Naive B cell (primary cell): ENCODE data around the gene ZNF846. TPM values are rescaled to one million over a fixed set of nuclear protein-coding genes. Genes with fewer than 3 reads are reported as not detected.
"Not testable (repeated sequence)": the region's sequence is repeated elsewhere in the genome, so short reads cannot be mapped to it uniquely, and the experiment has no call there.

Experiments used
- ATAC-seq, 2 donors: fragments of 150-1000 bp; cut with Tn5 transposase; 2 replicates each; pipeline ENCODE4 v1.10.0; 2021; ENCODE audit warnings: low read depth in 2 of 2, mild to moderate bottlenecking in 2 of 2, moderate library complexity in 2 of 2
- DNase-seq: peaks from one replicate; pipeline ENCODE4 v3.0.0; 2022
- H3K27ac Mint-ChIP-seq, 6 donors: one replicate each; pipeline ENCODE4 v1.8.0; 2020 to 2022; ENCODE audit warnings: mild to moderate bottlenecking in 6 of 6, mixed read lengths in 6 of 6, moderate library complexity in 5 of 6, inconsistent platforms in 2 of 6
- H3K27me3 Mint-ChIP-seq, 3 donors: one replicate each; pipeline ENCODE4 v1.8.0; 2021 to 2022; ENCODE audit warnings: mixed read lengths in 3 of 3, mild to moderate bottlenecking in 1 of 3
- H3K36me3 Mint-ChIP-seq, 2 donors: one replicate each; pipeline ENCODE4 v1.8.0; 2020 to 2022; ENCODE audit warnings: mixed read lengths in 2 of 2, inconsistent platforms in 1 of 2, mild to moderate bottlenecking in 1 of 2
- H3K4me1 Mint-ChIP-seq, 3 donors: one replicate each; pipeline ENCODE4 v1.8.0; 2020 to 2022; ENCODE audit warnings: mixed read lengths in 3 of 3, inconsistent platforms in 1 of 3, mild to moderate bottlenecking in 1 of 3, moderate library complexity in 1 of 3
- H3K4me3 Mint-ChIP-seq, 8 donors: one replicate each; pipeline ENCODE4 v1.8.0; 2020 to 2022; ENCODE audit warnings: mild to moderate bottlenecking in 8 of 8, mixed read lengths in 8 of 8, moderate library complexity in 8 of 8, inconsistent platforms in 2 of 8
- H3K9me3 Mint-ChIP-seq, 7 donors: one replicate each; pipeline ENCODE4 v1.8.0; 2020 to 2022; ENCODE audit warnings: mixed read lengths in 7 of 7, mild to moderate bottlenecking in 5 of 7, inconsistent platforms in 2 of 7, moderate library complexity in 1 of 7
- polyA plus RNA-seq, 6 donors: library from polyadenylated mRNA; unstranded; fragments of 300-500 nt; fragmentation: Illumina TruSeq; gene quantifications; one replicate each; pipeline ENCODE4 v1.2.3, GENCODE V29; 2021; ENCODE audit warnings: low read depth in 6 of 6

The ZNF846 gene
- polyA plus RNA-seq, 6 donors from 2014 or later = 5.2 to 12.0 (median 6.6) TPM; not detected in 1

DNA sequence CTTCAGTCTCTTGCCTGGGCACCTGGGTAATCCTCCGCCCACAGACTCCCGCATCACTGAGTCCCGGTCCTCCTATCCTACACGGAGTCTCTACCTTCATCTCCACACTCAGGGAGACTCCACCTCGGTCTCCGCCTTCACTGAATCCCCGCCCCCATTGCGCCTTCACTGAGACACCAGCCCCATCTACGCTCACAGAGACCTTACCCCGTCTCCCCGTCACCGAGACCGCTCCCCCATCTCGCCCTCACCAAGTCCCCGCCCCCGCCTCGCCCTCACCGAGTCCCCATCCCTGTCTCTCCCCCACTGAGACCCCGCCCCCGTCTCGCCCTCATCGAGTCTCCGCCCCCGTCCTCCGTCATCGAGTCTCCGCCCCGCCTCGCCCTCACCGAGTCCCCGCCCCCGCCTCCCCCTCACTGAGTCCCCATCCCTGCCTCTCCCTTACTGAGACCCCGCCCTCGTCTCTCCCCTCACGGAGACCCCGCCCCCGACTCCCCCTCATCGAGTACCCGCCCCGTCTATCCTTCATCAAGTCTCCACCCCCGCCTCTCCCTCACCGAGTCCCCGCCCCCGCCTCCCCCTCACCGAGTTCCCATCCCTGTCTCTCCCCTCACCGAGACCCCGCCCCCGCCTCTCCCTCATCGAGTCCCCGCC, 23.1 kb upstream of the ZNF846 start:
- Mint-ChIP-seq H3K4me3 (peak overlapping the region; percentile 86 to 97 (median 92)), H3K4me1 (peaks cover 10 to 31% (median 24%) of the 10 kb centered on the region in 3 donors), H3K27ac (peak overlapping the region; percentile 96 to 99 (median 98))

DNA sequence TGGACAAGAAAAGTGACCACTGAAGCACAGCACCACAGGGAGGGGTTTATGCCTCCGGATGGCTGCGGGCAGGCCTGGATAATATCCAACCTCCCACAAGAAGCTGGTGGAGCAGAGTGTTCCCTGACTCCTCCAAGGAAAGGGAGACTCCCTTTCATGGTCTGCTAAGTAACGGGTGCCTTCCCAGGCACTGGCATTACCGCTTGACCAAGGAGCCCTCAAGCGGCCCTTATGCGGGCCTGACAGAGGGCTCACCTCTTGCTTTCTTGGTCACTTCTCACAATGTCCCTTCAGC, 22.5 kb upstream of the ZNF846 start:
- H3K27ac Mint-ChIP-seq = peak overlapping the region in 3 of 6 donors; percentile 42 to 98 (median 96)
- H3K9me3 Mint-ChIP-seq, ATAC-seq: not testable (repeated sequence)

More for the DNA sequence above, 23.1 kb upstream of the ZNF846 start:
- ATAC-seq (peak; percentile 35 to 40), DNase-seq (peak; percentile 79)
- Mint-ChIP-seq H3K36me3 (no peaks in the 10 kb centered on the region), H3K27me3 (no peaks in the 10 kb centered on the region), H3K9me3 (peaks cover 0 to 5% (median 0%) of the 10 kb centered on the region in 7 donors)

DNA sequence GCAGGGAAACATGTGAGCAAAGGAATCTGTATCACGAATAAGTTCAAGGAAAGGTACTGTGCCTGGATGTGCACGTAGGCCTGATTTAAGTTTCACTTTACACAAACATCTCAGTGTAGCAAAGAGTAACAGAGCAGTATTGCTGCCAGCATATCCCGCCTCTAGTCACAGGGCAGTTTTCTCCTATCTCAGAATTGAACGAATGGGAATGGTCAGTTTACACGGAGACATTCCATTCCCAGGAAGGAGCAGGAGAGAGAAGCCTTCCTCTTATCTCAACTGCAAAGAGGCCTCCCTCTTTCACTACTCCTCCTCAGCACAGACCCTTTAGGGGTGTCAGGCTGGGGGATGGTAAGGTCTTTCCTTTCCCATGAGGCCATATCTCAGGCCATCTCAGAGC, 21.0 kb upstream of the ZNF846 start:
- H3K4me3 Mint-ChIP-seq = peak overlapping the region in 3 of 8 donors; percentile 22 to 86 (median 29)
- H3K9me3 Mint-ChIP-seq, ATAC-seq, DNase-seq, H3K27me3 Mint-ChIP-seq, H3K27ac Mint-ChIP-seq, H3K36me3 Mint-ChIP-seq: not testable (repeated sequence)
- H3K4me1 Mint-ChIP-seq = peaks cover 23 to 45% (median 37%) of the 10 kb centered on the region in 3 donors

More for the DNA sequence above, 22.5 kb upstream of the ZNF846 start:
- H3K36me3 Mint-ChIP-seq, DNase-seq, H3K27me3 Mint-ChIP-seq: not testable (repeated sequence)
- Mint-ChIP-seq H3K4me1 (peaks cover 11 to 31% (median 27%) of the 10 kb centered on the region in 3 donors), H3K4me3 (peak overlapping the region in 5 of 8 donors; percentile 42 to 97 (median 93))

DNA sequence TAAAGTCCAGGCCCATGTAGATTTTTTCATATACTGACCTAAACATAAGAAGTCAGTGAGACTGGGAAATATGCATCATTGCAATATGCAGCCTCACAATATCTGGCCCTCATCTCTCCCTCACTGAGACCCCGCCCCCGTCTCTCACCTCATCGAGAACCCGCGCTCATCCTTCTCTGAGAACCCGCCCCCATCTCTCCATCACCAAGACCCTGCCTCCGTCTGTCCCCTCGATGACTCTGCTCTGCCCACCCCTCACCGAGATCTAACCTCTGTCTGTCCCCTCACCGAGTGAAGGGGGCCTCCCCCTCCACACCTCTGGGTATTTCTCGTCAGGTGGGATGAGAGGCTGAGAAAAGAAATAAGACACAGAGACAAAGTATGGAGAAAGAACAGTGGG, 20.5 kb upstream of the ZNF846 start:
- Mint-ChIP-seq H3K36me3 (no peaks in the 10 kb centered on the region), H3K27me3 (no peaks in the 10 kb centered on the region), H3K27ac (no peak overlapping the region), H3K4me1 (peaks cover 24 to 50% (median 40%) of the 10 kb centered on the region in 3 donors), H3K9me3 (peaks cover 0 to 5% (median 0%) of the 10 kb centered on the region in 7 donors), H3K4me3 (peak overlapping the region in 3 of 8 donors; percentile 22 to 86 (median 22))
- ATAC-seq = no peak
- no peak for DNase-seq

DNA sequence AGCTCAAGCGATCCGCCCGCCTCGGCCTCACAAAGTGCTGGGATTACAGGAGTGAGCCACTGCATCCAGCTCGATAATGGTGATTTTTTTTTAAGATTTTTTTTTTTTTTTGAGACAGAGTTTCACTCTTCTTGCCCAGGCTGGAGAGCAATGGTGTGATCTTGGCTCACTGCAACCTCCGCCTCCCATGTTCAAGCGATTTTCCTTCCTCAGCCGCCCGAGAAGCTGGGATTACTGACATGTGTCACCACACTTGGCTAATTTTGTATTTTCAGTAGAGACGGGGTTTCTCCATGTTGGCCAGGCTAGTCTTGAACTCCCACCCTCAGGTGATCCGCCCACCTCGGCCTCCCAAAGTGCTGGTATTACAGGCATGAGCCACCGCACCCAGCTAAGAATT, 20.1 kb upstream of the ZNF846 start:
- ATAC-seq = not testable (repeated sequence)

DNA sequence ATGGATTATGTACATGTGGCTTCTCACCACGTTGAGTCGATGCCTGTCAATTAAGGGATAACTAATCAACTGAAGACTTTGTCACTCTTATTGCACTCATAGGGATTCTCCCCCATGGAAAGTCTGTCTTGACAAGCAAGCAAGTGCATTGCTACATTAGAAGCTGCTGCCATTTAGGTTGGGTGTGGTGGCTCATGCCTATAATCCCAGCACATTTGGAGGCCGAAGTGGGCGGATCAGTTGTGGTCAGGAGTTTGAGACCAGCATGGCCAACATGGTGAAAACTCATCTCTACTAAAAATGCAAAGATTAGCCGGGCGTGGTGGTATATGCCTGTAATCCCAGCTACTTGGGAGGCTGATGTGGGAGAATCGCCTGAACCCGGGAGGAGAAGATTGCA, 18.3 kb upstream of the ZNF846 start:
- Mint-ChIP-seq H3K27me3 (no peaks in the 10 kb centered on the region), H3K36me3 (no peaks in the 10 kb centered on the region), H3K4me1 (peaks cover 24 to 39% (median 32%) of the 10 kb centered on the region in 3 donors), H3K9me3 (no peaks in the 10 kb centered on the region), H3K4me3 (peak overlapping the region in 7 of 8 donors; percentile 68 to 88 (median 76)), H3K27ac (peak overlapping the region in 3 of 6 donors; percentile 81 to 85 (median 82))
- DNase-seq = no peak
- ATAC-seq = no peak

More for the DNA sequence above, 20.1 kb upstream of the ZNF846 start:
- not testable (repeated sequence) for H3K36me3 Mint-ChIP-seq, H3K27me3 Mint-ChIP-seq, H3K27ac Mint-ChIP-seq, DNase-seq, H3K9me3 Mint-ChIP-seq
- Mint-ChIP-seq H3K4me3 (peak overlapping the region in 3 of 8 donors; percentile 22 to 86 (median 51)), H3K4me1 (peaks cover 24 to 53% (median 40%) of the 10 kb centered on the region in 3 donors)

DNA sequence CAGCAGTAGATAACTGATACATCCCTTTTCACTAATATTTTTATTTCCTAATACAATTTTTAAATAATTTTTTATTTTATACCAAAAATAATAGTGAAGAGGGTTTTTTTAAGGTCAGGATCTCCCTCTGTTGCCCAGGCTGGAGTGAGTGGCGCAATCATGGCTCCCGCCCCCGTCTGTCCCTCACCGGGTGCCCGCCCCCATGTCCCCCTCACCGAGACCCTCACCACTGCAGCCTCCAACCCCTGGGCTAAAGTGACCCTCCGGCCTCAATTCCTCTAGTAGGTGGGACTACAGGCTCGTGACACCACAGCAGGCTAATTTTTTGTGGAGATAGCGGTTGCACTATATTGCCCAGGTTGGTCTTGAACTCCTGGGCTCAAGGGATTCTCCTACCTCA, 17.8 kb upstream of the ZNF846 start:
- ATAC-seq (no peak), DNase-seq (no peak)
- Mint-ChIP-seq H3K4me3 (peak overlapping the region; percentile 86 to 94 (median 92)), H3K9me3 (no peaks in the 10 kb centered on the region), H3K27me3 (no peaks in the 10 kb centered on the region), H3K36me3 (no peaks in the 10 kb centered on the region), H3K27ac (peak overlapping the region; percentile 85 to 98 (median 96)), H3K4me1 (peaks cover 20 to 36% (median 29%) of the 10 kb centered on the region in 3 donors)

DNA sequence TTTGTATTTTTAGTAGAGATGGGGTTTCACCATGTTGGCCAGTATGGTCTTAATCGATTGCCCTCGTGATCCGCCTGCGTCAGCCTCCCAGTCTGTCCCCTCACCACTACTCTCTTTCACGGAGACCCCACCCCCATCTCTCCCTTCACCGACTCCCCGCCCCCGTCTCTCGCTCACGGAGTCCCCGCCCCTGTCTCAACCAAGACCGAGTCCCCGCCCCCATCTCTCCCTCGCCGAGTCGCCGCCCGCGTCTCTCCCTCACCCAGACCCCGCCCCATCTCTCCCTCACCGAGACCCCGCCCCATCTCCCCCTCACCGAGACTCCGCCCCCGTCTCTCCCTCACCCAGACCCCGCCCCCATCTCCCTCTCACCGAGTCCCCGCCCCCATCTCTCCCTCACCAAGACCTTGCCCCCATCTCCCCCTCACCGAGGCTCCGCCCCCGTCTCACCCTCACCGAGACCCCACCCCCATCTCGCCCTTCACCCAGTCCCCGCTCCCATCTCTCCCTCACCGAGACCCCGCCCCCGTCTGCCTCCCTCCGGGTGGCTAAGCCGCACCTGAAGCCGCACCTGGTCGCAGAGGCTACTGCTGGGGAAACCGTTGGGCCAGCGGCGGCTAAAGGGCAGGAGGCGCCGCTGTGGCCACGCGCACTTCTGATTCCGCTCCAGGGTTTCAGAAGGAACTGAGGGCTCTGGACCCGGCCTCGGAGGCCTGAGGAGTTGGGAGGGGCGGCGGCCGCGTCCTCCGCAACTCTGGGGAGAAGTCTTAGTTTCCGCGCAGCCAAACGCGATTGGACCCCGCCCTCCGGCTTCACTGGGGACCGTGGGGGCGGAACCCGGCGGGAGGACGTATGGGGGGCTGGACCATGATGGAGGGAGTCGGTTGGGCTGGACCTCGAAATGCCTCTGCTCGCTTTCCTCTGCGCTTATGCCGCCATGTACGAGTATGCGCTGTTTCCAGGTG, 17.1 kb upstream of the ZNF846 start:
- DNase-seq (peak; percentile 91), ATAC-seq (peak; percentile 76 to 83)
- Mint-ChIP-seq H3K27ac (peak overlapping the region; percentile 89 to 98 (median 96)), H3K4me3 (peak overlapping the region; percentile 86 to 94 (median 92)), H3K27me3 (no peaks in the 10 kb centered on the region), H3K36me3 (no peaks in the 10 kb centered on the region), H3K9me3 (no peaks in the 10 kb centered on the region), H3K4me1 (peaks cover 18 to 34% (median 26%) of the 10 kb centered on the region in 3 donors)

DNA sequence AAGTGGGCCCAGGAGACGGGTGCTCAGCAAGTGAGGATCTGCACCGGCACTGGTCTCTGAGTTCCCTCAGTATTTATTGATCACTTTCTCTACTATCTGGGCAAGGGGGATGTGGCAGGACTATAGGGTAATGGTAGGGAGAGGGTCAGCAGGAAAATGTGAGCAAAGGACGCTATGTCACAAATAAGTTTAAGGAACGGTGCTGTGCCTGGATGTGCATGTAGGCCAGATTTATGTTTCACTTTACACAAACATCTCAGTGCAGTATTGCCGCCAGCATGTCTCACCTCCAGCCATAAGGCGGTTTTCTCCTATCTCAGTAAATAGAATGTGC, 15.6 kb upstream of the ZNF846 start:
- not testable (repeated sequence) for H3K9me3 Mint-ChIP-seq, ATAC-seq, H3K36me3 Mint-ChIP-seq, DNase-seq, H3K27me3 Mint-ChIP-seq
- Mint-ChIP-seq H3K4me1 (peaks cover 14 to 29% (median 18%) of the 10 kb centered on the region in 3 donors), H3K4me3 (peak overlapping the region in 6 of 8 donors; percentile 1 to 94 (median 43)), H3K27ac (peak overlapping the region in 1 of 6 donors; percentile 2)

DNA sequence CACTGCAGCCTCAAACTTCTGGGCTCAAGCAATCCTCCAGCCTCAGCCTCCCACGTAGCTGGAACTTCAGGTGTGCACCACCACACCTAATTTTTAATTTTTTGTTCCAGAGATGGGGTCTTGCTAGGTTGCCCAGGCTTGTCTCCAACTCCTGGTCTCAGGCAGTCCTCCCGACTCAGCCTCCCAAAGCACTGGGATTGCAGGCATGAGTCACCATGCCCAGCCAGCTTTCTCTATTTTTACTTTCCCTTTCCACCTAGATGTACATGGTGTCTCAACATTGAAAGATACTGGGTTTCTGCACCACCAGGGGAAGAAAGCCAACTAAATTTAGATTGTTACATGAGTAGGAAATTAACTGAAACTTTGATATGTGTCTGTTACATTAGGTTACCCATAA, 13.8 kb upstream of the ZNF846 start:
- Mint-ChIP-seq H3K27me3 (no peaks in the 10 kb centered on the region), H3K9me3 (peaks cover 0 to 10% (median 7%) of the 10 kb centered on the region in 7 donors), H3K27ac (no peak overlapping the region), H3K4me1 (peaks cover 14 to 29% (median 15%) of the 10 kb centered on the region in 3 donors), H3K36me3 (peaks cover 6 to 8% of the 10 kb centered on the region in 2 donors), H3K4me3 (no peak overlapping the region)
- no peak for DNase-seq
- ATAC-seq = no peak

DNA sequence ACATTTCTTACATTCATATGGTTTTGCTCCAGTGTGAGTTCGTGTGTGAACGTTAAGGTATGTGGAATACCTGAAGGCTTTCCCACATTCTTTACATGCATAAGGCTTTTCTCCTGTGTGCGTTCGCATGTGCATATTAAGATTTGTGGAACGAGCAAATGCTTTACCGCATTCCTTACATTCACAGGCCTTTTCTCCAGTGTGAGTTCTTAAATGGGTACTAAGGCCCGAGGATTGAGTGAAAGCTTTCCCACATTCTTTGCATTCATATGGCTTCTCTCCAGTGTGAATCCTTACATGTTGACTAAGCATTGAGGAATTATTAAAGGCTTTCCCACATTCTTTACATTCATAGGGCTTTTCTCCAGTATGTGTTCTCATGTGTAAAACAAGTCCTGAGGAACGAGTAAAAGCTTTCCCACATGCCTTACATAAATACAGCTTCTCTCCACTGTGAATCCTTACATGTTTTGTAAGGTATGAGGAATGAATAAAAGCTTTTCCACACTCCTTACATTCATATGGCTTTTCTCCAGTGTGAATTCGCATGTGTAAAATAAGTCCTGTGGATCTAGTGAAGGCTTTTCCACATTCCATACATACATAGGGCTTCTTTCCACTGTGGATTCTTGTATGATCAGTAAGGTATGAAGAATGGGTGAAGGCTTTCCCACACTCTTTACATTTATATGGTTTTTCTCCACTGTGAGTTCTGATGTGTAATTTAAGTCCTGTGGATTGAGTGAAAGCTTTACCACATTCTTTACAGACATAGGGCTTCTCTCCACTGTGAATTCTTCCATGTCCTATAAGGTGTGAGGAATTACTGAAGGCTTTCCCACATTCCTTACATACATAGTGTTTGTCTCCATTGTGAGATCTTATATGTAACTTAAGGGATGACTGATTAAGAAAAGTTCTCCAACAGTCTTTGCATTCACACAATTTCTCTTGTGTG, 10.7 kb downstream of the ZNF846 start:
- peaks cover 0 to 61% (median 36%) of the 10 kb centered on the region in 7 donors for H3K9me3 Mint-ChIP-seq
- H3K27ac Mint-ChIP-seq = no peak overlapping the region
- no peaks in the 10 kb centered on the region for H3K4me1 Mint-ChIP-seq
- peaks cover 10 to 13% of the 10 kb centered on the region in 2 donors for H3K36me3 Mint-ChIP-seq
- DNase-seq = no peak
- no peak overlapping the region for H3K4me3 Mint-ChIP-seq
- H3K27me3 Mint-ChIP-seq = no peaks in the 10 kb centered on the region
- ATAC-seq = no peak

DNA sequence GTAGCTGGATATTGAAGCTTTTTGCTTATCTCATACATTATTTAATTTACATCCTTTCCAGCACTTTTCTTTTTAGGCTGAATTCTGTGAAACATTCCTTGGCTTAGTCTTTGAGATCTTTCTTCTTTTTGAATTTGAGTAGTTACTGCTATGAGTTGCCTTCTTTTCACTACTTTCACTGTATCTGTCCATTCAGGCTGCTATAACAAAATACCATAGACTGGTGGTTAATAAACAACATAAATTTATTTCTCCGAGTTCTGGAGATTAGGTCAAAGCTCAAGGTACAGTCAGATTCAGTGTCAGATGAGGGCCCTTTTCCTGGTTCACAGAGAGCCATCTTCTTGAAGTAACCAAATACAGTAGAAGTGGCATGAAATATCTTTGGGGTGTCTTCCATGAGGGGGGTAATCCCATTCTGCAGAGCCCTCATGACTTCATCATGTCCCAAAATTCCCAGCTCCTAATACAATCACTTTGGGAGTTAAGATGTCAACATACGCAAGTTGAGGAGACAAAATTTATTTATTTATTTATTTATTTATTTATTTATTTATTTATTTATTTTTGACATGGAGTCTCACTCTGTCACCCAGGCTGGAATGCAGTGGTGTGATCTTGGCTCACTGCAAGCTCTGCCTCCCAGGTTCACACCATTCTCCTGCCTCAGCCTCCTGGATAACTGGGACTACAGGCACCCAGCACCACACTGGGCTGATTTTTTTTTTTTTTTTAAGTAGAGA, 15.7 kb downstream of the ZNF846 start:
- no peak for DNase-seq
- H3K27ac Mint-ChIP-seq = no peak overlapping the region
- H3K4me1 Mint-ChIP-seq = no peaks in the 10 kb centered on the region
- ATAC-seq = no peak
- peaks cover 10 to 47% (median 26%) of the 10 kb centered on the region in 7 donors for H3K9me3 Mint-ChIP-seq
- H3K27me3 Mint-ChIP-seq = no peaks in the 10 kb centered on the region
- peaks cover 4 to 6% of the 10 kb centered on the region in 2 donors for H3K36me3 Mint-ChIP-seq
- no peak overlapping the region for H3K4me3 Mint-ChIP-seq
